Parathyroid adenoma (tissue), 2 donors: ENCODE results near the gene C22orf31.

Experiments used
- H2AFZ ChIP-seq: fragments of 300-600 bp; sonication (generic); one replicate; pipeline ENCODE4 v1.7.0; 2017; ENCODE audit warnings: antibody characterized with exemption, mild to moderate bottlenecking
- H3K27ac ChIP-seq: fragments of 300-600 bp; sonication (generic); one replicate; pipeline ENCODE4 v1.7.0; 2017
- H3K27me3 ChIP-seq: fragments of 300-600 bp; sonication (generic); one replicate; pipeline ENCODE4 v1.7.0; 2017; ENCODE audit warnings: low read length; ENCODE audit not compliant: control insufficient read depth, insufficient read depth
- H3K36me3 ChIP-seq: fragments of 300-600 bp; sonication (generic); one replicate; pipeline ENCODE4 v1.7.0; 2017; ENCODE audit warnings: low read length; ENCODE audit not compliant: control insufficient read depth, insufficient read depth
- H3K4me1 ChIP-seq: fragments of 300-600 bp; sonication (generic); one replicate; pipeline ENCODE4 v1.7.0; 2017; ENCODE audit warnings: control low read depth
- H3K4me2 ChIP-seq: fragments of 300-600 bp; sonication (generic); one replicate; pipeline ENCODE4 v1.7.0; 2017; ENCODE audit warnings: low read length
- H3K4me3 ChIP-seq: fragments of 300-600 bp; sonication (generic); one replicate; pipeline ENCODE4 v1.7.0; 2017; ENCODE audit warnings: low read depth, low read length
- H3K79me2 ChIP-seq: fragments of 300-600 bp; sonication (generic); one replicate; pipeline ENCODE4 v1.7.0; 2017; ENCODE audit warnings: control low read depth
- H3K9ac ChIP-seq: fragments of 300-600 bp; sonication (generic); one replicate; pipeline ENCODE4 v1.7.0; 2017; ENCODE audit warnings: mild to moderate bottlenecking
- H3K9me3 ChIP-seq: fragments of 300-600 bp; sonication (generic); one replicate; pipeline ENCODE4 v1.7.0; 2017; ENCODE audit warnings: low read length; ENCODE audit not compliant: control insufficient read depth
- CTCF ChIP-seq: fragments of 300-600 bp; sonication (generic); IDR thresholded peaks from one replicate; pipeline ENCODE4 v1.7.0; 2017; ENCODE audit warnings: antibody characterized with exemption, mild to moderate bottlenecking
- donor health status: primary hyperparathyroidism.

C22orf31 gene

GRCh38 chr22:29080106-29080975, 18.7 kb upstream of the C22orf31 start:
- Histone ChIP-seq H3K27ac (no peak overlapping the region), H3K4me2 (no peak overlapping the region), H3K4me1 (no peaks in the 10 kb centered on the region), H3K9ac (no peak overlapping the region), H3K79me2 (peaks cover 2% of the 10 kb centered on the region), H3K36me3 (no peaks in the 10 kb centered on the region), H3K4me3 (no peak overlapping the region), H3K27me3 (no peaks in the 10 kb centered on the region), H2AFZ (no peak overlapping the region), H3K9me3 (no peaks in the 10 kb centered on the region)
- TF ChIP-seq CTCF, result no peak

- no peak overlapping the region for H3K4me2 ChIP-seq
- no peak overlapping the region for H3K9ac ChIP-seq
- no peaks in the 10 kb centered on the region for H3K27me3 ChIP-seq
- H3K4me3 ChIP-seq, result no peak overlapping the region
- H3K79me2 ChIP-seq, result peaks cover 2% of the 10 kb centered on the region
- no peaks in the 10 kb centered on the region for H3K9me3 ChIP-seq
- no peak overlapping the region for H2AFZ ChIP-seq
- no peak overlapping the region for H3K27ac ChIP-seq
- H3K4me1 ChIP-seq, result no peaks in the 10 kb centered on the region
- no peak for TF ChIP-seq CTCF
- no peaks in the 10 kb centered on the region for H3K36me3 ChIP-seq
These were observed 17.7 kb upstream of the C22orf31 start for GRCh38 chr22:29079218-29079901.

- no peak for TF ChIP-seq CTCF
- no peak overlapping the region for H3K4me3 ChIP-seq
- no peak overlapping the region for H2AFZ ChIP-seq
- no peak overlapping the region for H3K27ac ChIP-seq
- no peak overlapping the region for H3K4me2 ChIP-seq
- H3K9ac ChIP-seq, result no peak overlapping the region
- H3K27me3 ChIP-seq, result no peaks in the 10 kb centered on the region
- H3K4me1 ChIP-seq, result no peaks in the 10 kb centered on the region
- no peaks in the 10 kb centered on the region for H3K9me3 ChIP-seq
- peaks cover 2% of the 10 kb centered on the region for H3K79me2 ChIP-seq
- no peaks in the 10 kb centered on the region for H3K36me3 ChIP-seq
These were observed 17.2 kb upstream of the C22orf31 start for GRCh38 chr22:29078869-29079207.

- Histone ChIP-seq H3K9me3 (no peaks in the 10 kb centered on the region), H3K27me3 (no peaks in the 10 kb centered on the region), H3K4me2 (no peak overlapping the region), H3K4me1 (no peaks in the 10 kb centered on the region), H3K9ac (no peak overlapping the region), H3K27ac (no peak overlapping the region), H3K79me2 (no peaks in the 10 kb centered on the region), H3K4me3 (no peak overlapping the region), H2AFZ (no peak overlapping the region), H3K36me3 (no peaks in the 10 kb centered on the region)
- no peak for TF ChIP-seq CTCF
These were observed 16.6 kb upstream of the C22orf31 start for GRCh38 chr22:29078036-29078868.
